ENCODE measurements around the gene PTX4.

Gene PTX4

DNA sequence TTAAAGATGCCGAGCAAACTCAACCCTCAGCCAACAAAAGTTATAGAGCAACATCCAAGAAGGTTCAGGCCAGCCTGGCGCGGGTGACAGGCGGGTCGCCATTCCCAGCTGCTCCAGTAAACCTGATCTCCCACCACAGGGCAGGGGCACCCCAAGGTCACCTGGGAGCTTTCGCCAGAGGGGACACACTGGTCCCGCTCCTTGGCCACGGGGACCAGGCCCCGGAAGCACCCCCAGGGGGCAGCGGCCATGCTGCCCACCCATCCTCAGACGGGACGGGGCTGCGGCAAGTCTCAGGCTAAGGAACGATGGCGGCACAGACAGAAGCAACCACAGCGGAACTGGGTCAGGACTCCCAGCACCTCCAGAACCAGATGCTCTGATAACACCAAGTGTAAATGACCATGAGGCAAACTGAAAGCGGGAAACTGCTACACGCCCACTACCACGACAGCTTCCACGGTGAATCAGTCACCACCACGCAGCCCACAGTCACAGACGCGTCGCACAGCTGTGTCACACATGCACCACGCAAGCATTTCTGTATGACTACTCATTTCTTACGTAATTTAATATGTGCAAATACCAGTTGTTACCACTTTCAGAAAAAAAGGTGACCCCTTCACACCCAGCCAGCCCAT is 30.3 kb downstream of the PTX4 start:
- DNase-seq, result no peak

GRCh38 chr16:1457489-1458245 is 31.1 kb downstream of the PTX4 start:
- DNase-seq, result no peak

- DNase-seq, result no peak
These were observed 31.8 kb downstream of the PTX4 start for GRCh38 chr16:1456951-1457350.

GRCh38 chr16:1455190-1456171 is 33.3 kb downstream of the PTX4 start:
- DNase-seq, result no peak

- DNase-seq, result no peak
These were observed 34.2 kb downstream of the PTX4 start for GRCh38 chr16:1454561-1454960.

GRCh38 chr16:1453316-1453715 is 35.4 kb downstream of the PTX4 start:
- DNase-seq, result no peak

- DNase-seq, result no peak
These were observed 36.2 kb downstream of the PTX4 start for GRCh38 chr16:1452530-1452929.

DNA sequence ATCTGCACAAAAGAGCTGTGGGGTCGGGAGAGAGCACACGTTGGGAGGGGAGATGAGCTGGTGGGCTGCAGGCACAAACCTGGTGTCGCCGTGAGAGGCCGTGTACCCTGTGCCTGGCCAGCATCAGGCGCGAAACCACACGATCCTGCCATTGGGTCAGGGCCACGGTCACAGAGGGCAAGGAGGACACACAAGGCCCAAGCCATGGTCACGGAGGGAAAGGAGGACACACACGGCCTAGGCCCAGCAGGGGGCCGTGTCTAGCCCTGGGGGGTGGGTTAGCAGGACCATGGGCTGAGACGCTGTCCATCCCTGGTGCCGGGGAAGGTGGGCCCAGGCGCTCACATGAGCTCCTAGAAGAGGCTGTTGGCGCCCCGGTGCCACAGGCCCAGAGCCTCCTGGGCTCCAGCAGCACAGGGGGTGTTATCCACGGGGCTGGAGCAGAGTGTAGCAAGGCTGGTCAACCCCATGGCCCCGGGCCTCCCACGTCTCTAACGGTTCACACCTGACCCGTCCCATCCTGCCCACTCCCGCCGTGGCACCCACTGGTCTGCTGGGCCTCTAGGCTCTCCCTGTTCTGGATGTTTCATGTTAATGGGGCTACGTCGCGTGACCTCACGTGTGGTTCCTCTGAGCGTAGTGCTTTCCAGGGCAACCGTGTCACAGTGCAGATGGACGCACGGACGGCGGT is 36.9 kb downstream of the PTX4 start:
- DNase-seq, result no peak

- DNase-seq, result no peak
These were observed 37.9 kb downstream of the PTX4 start for GRCh38 chr16:1450841-1451240.

DNA sequence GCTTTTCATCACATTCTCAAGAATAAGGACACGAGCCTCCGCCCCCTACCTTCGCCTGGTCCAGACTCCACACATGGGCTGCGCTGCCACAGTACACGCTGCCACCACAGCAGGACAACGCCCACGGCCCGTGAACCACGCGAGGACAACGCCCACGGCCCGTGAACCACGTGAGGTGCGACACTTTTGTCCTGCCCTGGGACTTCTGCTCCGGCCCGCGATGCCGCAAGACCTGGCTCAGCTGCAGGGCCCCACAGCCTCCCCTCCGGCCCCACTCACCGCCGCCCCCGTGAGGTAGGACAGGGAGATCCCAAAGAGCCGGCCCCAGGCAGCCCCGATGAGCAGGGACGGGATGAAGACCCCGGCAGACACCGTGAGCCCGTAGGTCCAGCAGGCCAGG is 38.5 kb downstream of the PTX4 start:
- no peak for DNase-seq

DNA sequence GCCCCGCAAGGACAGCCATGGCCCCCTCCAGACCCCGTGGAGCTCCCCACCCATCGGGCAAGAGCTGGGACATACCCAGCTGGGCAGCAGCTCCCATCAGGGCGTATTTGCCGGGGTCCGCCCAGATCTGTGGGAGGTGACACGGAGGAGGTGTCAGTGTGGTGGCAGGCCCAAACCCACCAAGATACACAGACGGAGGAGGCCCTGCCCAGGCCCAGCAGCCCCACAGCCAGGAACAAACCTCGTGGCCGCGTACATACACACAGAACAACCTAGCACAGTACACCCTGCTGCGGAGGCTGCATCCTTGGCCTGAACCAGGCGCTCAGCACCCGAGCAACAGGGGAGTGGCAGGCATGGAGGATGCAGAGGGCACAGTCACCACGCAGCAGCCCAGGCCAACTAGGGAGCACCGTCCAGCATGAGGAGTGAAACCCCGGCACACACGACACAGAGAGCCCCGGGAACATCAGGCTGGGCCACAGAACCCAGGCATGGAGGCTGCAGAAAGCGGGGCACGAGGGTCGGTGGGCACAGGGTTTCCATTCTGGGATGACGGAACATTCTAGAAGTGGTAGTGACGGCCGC is 39.4 kb downstream of the PTX4 start:
- DNase-seq, result no peak

GRCh38 chr16:1448536-1449116 is 40.1 kb downstream of the PTX4 start:
- DNase-seq, result no peak

- no peak for DNase-seq
These were observed 40.8 kb downstream of the PTX4 start for GRCh38 chr16:1447965-1448364.

- no peak for DNase-seq
These were observed 42.3 kb downstream of the PTX4 start for GRCh38 chr16:1446296-1447080.

- DNase-seq, result no peak
These were observed 43.1 kb downstream of the PTX4 start for GRCh38 chr16:1445518-1446203.

DNA sequence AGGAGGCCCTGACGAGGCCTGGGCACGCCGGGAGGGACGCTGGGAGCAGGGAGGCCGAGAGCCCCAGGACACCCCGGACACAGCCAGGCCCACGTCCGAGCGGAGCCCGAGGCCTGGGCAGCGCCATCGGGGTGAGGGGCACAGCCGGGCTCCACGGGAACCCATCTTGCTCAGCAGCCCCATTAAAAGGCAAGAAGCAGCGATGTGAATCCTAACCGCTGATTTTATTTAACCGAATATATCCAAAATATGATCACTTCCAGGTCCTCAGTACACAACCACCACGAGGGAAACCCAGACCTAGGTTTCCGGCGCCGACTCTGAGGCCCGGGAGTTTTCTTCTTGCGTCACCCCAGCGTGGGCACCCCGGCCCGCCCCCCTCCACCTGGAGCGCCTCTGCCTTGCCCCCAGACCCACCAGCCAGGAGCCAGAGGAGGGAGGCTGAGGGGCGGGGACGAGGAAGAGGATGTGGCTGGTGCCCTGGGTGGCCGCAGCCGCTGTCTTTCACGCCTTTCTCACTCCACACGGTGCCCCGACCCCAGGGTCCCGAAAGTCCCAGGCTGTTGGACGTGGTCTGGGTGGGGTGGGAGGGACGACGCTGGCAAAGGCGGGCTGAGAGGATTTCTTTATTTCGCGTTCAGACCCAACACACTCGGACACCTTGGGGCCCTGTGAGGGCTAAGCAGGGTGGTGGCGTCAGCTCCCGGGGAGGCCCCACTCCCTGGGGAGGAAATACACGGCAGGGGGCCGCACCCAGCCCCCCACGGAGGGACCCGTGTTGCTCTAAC is 43.8 kb downstream of the PTX4 start:
- no peak for DNase-seq

DNA sequence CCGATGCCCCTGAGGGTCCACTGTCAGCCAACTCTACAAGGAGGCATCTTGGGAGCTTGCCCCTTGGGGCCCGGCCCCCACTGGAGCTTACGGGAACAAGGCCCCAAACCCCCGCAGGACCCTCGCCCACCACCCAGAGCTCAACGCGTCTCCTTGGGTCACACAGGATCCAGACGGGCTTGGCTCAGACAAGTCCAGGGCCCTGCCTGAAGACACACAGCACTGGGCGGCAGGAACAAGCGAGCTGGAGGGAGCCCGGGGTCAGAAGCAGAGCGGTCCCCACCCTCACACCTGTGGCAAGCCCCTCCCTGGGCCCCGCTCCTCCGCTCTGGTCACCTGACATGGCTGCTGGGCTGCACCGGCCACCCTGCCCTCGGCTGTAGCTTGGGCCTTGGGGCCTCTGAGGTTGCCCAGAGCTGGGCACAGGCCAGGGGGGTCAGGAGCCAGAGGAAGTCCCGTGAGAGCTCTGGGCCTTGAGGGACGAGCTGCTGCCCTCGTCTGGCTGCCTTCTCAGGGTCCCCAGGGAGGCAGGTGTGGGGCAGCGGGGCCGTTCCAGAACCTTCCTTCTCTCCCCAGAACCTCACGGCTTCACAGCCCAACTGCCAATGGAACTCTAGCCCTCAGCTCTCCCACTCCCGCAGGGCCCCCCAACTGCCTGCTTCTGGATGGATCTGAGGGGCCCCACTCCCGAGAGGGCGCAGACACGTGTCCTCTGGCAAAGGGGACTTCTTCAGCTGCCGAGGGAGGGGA is 44.6 kb downstream of the PTX4 start, which contains the start of gene CCDC154:
TSS of gene CCDC154 (minus strand) at position 577 of the 750 bp plus-strand sequence. CDS start at position 343, 234 bp downstream.
- DNase-seq, result no peak

DNA sequence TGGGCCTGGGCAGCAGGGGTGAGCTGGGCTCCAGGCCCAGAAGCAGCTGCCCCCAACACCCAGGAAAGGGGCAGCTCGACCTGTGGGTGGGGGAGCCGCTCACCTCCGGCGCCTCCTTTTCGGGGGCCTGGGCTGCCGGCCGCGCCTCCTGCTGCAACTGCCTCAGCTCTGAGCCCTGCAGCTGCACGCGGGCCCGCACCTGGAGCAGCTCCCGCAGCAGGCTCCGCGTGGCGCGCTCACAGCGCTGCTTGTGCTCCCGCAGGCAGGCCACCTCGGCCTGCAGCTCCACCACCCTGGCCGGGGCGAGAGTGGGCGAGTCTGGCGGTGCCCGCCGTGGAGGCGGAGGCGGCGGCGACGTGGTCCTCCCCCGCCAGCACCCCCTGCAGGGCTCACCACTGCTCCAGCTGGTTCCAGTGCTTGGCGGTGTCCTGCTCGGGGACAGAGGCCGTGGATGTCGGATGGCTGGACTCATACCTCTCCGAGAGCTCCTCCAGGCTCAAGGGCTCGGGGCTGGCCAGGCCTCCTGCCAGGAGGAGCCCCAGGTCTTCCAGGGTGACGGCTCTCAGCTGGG is 45.3 kb downstream of the PTX4 start:
- DNase-seq, result no peak

Data from T1000 (cell line).